Osteocyte (in vitro differentiated cells): ENCODE results near the gene JKAMP. TPM values are rescaled to one million over a fixed set of nuclear protein-coding genes. Genes with fewer than 3 reads are reported as not detected.

Source experiments
- DNase-seq: peaks from one replicate; pipeline ENCODE4 v3.0.0; 2021; ENCODE audit warnings: mixed read lengths; ENCODE audit not compliant: unreplicated experiment; ENCODE audit errors: extremely low spot score
- H3K27ac Mint-ChIP-seq: one replicate; pipeline ENCODE4 v1.8.0; 2021; ENCODE audit warnings: mild to moderate bottlenecking, mixed read lengths; ENCODE audit not compliant: unreplicated experiment
- H3K27me3 Mint-ChIP-seq: one replicate; pipeline ENCODE4 v1.8.0; 2021; ENCODE audit warnings: mixed read lengths; ENCODE audit not compliant: unreplicated experiment
- H3K36me3 Mint-ChIP-seq: one replicate; pipeline ENCODE4 v1.8.0; 2021; ENCODE audit warnings: mixed read lengths; ENCODE audit not compliant: unreplicated experiment
- H3K4me1 Mint-ChIP-seq: one replicate; pipeline ENCODE4 v1.8.0; 2021; ENCODE audit warnings: mixed read lengths; ENCODE audit not compliant: unreplicated experiment
- H3K4me3 Mint-ChIP-seq: one replicate; pipeline ENCODE4 v1.8.0; 2021; ENCODE audit warnings: mild to moderate bottlenecking, moderate library complexity, mixed read lengths; ENCODE audit not compliant: unreplicated experiment
- H3K9me3 Mint-ChIP-seq: one replicate; pipeline ENCODE4 v1.8.0; 2021; ENCODE audit warnings: mixed read lengths; ENCODE audit not compliant: unreplicated experiment
- CTCF ChIP-seq: fragments of 200-600 bp; sonication (generic); IDR thresholded peaks from 2 replicates; pipeline ENCODE4 v1.5.0; 2021; ENCODE audit warnings: antibody characterized with exemption, mild to moderate bottlenecking, moderate library complexity
- total RNA-seq: library from RNA; stranded (reverse); gene quantifications from 2 replicates; pipeline ENCODE4 v1.2.1, GENCODE V29; 2021

Gene JKAMP
- total RNA-seq, 1 donor from 2014 or later = 47.6 TPM

GRCh38 chr14:59507063-59507751 is 22.9 kb downstream of the JKAMP start:
- H3K27ac Mint-ChIP-seq = no peak overlapping the region
- no peak overlapping the region for H3K4me3 Mint-ChIP-seq
- peaks cover 21% of the 10 kb centered on the region for H3K27me3 Mint-ChIP-seq
- no peaks in the 10 kb centered on the region for H3K9me3 Mint-ChIP-seq
- DNase-seq = no peak
- H3K4me1 Mint-ChIP-seq = no peaks in the 10 kb centered on the region
- peaks cover 11% of the 10 kb centered on the region for H3K36me3 Mint-ChIP-seq
- TF ChIP-seq CTCF = peak; percentile 67

GRCh38 chr14:59507752-59508103 is 23.4 kb downstream of the JKAMP start:
- DNase-seq = no peak
- Mint-ChIP-seq H3K27ac (no peak overlapping the region), H3K9me3 (no peaks in the 10 kb centered on the region), H3K27me3 (peaks cover 21% of the 10 kb centered on the region), H3K4me1 (no peaks in the 10 kb centered on the region), H3K4me3 (no peak overlapping the region), H3K36me3 (peaks cover 8% of the 10 kb centered on the region)
- TF ChIP-seq CTCF = no peak

GRCh38 chr14:59509101-59509500 is 24.8 kb downstream of the JKAMP start:
- no peak for TF ChIP-seq CTCF
- Mint-ChIP-seq H3K36me3 (peaks cover 4% of the 10 kb centered on the region), H3K4me3 (no peak overlapping the region), H3K4me1 (no peaks in the 10 kb centered on the region), H3K9me3 (no peaks in the 10 kb centered on the region), H3K27ac (no peak overlapping the region), H3K27me3 (peaks cover 27% of the 10 kb centered on the region)
- DNase-seq = no peak

- Mint-ChIP-seq H3K27me3 (peaks cover 34% of the 10 kb centered on the region), H3K9me3 (no peaks in the 10 kb centered on the region), H3K4me3 (no peak overlapping the region), H3K36me3 (peaks cover 2% of the 10 kb centered on the region), H3K27ac (no peak overlapping the region), H3K4me1 (no peaks in the 10 kb centered on the region)
- no peak for DNase-seq
- TF ChIP-seq CTCF = no peak
Measured at GRCh38 chr14:59510001-59510400, 25.7 kb downstream of the JKAMP start.

GRCh38 chr14:59510966-59511365 is 26.6 kb downstream of the JKAMP start:
- no peak overlapping the region for H3K4me3 Mint-ChIP-seq
- no peak for TF ChIP-seq CTCF
- H3K9me3 Mint-ChIP-seq = no peaks in the 10 kb centered on the region
- H3K27me3 Mint-ChIP-seq = peaks cover 34% of the 10 kb centered on the region
- peaks cover 2% of the 10 kb centered on the region for H3K36me3 Mint-ChIP-seq
- no peak overlapping the region for H3K27ac Mint-ChIP-seq
- no peak for DNase-seq
- no peaks in the 10 kb centered on the region for H3K4me1 Mint-ChIP-seq
